Measurements from ENCODE around the gene PRRT1. TPM values are rescaled to one million over a fixed set of nuclear protein-coding genes. Genes with fewer than 3 reads are reported as not detected.

PRRT1 gene
- total RNA-seq, 1 experiment from 2014 or later, result 0.37 TPM

DNA sequence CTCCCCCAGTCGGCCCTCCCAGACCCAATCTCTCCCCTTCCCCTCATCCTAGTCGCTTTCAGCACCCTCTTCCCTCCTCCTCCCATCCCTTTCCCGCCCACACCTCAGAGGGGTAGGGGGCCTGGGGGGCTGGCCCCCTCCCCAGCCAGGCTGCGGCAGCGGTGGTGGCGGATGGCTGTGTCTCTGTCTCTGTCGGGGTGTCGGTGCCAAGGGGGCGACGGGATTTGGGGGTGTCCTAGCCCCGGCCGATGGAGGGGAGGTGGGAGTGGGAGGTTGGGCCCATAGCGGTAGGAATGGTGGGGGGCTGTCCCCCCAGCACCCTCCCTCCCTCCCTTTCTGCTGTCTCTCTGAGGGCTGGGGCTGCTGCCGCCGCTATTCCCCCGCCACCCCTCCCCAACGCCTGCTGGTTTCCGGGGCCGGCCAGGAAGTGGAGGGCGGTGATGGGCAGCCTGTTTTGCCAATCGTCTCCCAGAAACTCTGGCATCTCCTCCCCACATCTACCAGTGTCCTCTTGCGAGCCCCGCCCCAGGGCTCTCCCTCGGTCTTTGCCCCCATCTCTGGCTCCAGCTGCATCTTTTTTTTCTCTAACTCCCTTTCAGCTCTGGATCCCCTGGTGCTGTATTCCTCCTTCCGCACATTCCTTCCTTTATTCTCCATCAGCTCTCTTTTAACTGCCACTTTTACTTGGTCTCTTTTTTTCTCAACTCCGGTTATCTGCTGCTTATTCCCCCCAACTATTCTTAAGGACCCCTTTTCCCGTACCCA lies 24.2 kb upstream of the PRRT1 start, which contains the start of gene AGPAT1:
TSS of gene AGPAT1 (minus strand) at position 374 of the 765 bp plus-strand sequence. CDS start 4,588 bp downstream, outside the sequence.
- DNase-seq (ENCODE audit: extremely low read depth, low read depth), result peak; percentile 90

GRCh38 chr6:32175322-32175710 lies 23.6 kb upstream of the PRRT1 start:
- no peak for DNase-seq (ENCODE audit: extremely low read depth, low read depth)

DNA sequence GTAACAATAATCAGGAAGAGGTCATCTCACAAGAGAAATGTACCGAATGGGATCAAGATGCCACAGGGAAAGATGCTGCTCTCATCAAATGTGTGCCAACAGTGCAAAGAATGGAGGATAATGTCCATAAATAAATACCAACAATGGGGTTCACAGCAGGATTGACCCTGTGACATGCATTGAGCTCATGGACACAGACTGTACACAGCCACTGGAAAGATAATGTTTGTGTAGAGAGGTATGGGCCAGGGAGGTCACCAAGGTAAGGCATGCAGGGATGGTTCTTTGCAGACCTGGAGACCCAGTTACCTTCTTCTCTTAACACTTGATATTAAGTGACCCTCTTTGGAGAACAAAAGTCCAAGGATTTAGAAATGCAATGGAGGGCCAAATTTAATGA lies 22.7 kb upstream of the PRRT1 start:
- DNase-seq (ENCODE audit: extremely low read depth, low read depth), result no peak

- no peak for DNase-seq (ENCODE audit: extremely low read depth, low read depth)
These were observed 21.4 kb upstream of the PRRT1 start for GRCh38 chr6:32173051-32173727.

- no peak for DNase-seq (ENCODE audit: extremely low read depth, low read depth)
These were observed 19.5 kb upstream of the PRRT1 start for GRCh38 chr6:32171234-32171633.

GRCh38 chr6:32170294-32170693 lies 18.6 kb upstream of the PRRT1 start:
- no peak for DNase-seq (ENCODE audit: extremely low read depth, low read depth)

DNA sequence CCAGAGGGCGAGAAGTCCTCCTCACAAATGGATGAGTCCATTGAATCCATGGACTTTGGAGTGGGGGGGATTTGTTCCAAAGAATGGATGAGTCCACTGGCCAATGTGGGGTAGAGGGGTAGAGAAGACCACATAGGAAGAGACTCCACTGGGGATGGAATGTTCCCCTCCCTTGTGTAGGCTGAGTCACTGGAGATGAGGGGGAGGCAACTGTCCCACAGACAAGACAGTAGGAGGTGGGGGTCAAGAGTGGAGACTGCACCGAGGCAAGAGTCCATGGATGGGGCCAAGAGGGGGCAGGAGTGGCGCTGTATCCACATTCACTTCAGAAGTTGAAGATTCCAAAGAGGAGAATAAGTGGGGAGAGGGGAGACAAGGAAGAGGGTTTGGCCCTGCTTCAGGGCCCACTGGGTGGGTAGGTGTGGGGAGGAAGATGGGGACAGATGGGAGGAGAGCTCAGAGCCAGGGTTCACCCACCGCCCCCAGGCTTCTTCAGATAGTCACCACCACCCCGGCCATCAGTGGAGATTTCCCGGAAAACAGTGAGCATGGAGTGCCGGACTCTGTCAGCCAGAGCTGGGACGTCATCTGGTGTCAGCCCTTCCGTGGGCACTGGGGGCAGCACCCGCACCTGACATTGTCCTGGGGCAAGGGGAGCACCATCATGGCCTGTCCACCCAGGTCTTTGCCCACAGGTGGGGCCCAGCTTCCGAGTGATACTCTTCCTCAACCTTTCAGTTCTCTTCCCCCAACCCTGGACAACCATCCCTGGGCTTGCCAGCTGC lies 17.3 kb upstream of the PRRT1 start:
- DNase-seq (ENCODE audit: extremely low read depth, low read depth), result no peak

- DNase-seq (ENCODE audit: extremely low read depth, low read depth), result no peak
These were observed 16.6 kb upstream of the PRRT1 start for GRCh38 chr6:32168350-32168749.

- DNase-seq (ENCODE audit: extremely low read depth, low read depth), result no peak
These were observed 16.1 kb upstream of the PRRT1 start for GRCh38 chr6:32167761-32168262.

- DNase-seq (ENCODE audit: extremely low read depth, low read depth), result no peak
These were observed 15.5 kb upstream of the PRRT1 start for GRCh38 chr6:32167154-32167760.

- DNase-seq (ENCODE audit: extremely low read depth, low read depth), result no peak
These were observed 14.8 kb upstream of the PRRT1 start for GRCh38 chr6:32166411-32167061.

DNA sequence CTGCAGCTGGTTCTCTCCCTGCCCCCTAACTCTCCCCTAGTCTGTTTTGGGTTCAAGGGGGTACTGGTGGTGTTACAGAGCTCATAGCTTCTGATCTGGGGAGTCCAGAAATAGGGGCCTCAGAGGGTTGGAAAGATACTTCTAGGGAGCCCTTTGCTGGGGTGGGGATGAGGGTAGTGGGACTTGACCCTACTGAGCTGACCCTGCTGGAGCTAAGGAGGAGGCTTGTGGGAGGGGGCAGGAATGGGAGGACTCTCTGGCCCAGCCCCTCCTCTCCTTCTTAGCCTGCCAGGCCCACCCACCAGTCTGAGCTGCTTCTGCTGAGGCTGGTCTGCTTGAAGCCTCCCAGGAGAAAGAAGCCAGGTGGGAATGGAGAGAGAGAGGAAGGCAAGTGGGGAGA lies 12.6 kb upstream of the PRRT1 start, which contains the start of gene EGFL8:
TSS of gene EGFL8 (plus strand) at position 301 of the 400 bp plus-strand sequence. CDS start 1,571 bp downstream, outside the sequence.
- no peak for DNase-seq (ENCODE audit: extremely low read depth, low read depth)

- DNase-seq (ENCODE audit: extremely low read depth, low read depth), result no peak
These were observed 12.0 kb upstream of the PRRT1 start for GRCh38 chr6:32163559-32164258.

- no peak for DNase-seq (ENCODE audit: extremely low read depth, low read depth)
These were observed 6.3 kb upstream of the PRRT1 start for GRCh38 chr6:32158052-32158451.

DNA sequence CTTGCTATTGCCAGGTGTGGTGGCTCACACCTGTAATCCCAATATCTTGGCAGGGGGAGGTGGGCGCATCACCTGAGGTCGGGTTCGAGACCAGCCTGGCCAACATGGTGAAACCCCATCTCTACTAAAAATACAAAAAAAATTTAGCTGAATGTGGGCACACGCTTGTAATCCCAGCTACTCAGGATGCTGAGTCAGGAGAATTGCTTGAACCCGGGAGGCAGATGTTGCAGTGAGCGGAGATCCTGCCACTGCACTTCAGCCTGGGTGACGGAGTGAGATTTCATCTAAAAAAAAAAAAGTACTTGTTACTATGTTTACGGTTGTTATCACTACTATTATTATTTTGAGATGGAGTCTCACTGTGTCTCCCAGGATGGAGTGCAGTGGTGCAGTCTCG lies 5.2 kb upstream of the PRRT1 start:
- no peak for DNase-seq (ENCODE audit: extremely low read depth, low read depth)

GRCh38 chr6:32154514-32155161 lies 2.9 kb upstream of the PRRT1 start:
- DNase-seq (ENCODE audit: extremely low read depth, low read depth), result peak; percentile 56

GRCh38 chr6:32153564-32154513 lies 2.1 kb upstream of the PRRT1 start, which contains the start of gene PPT2:
Gene PPT2, plus strand, starts transcription at chr6:32154141. Its CDS starts 454 bp downstream, at chr6:32154595.
- peak; percentile 70 for DNase-seq (ENCODE audit: extremely low read depth, low read depth)
